Osteocyte (in vitro differentiated cells): Measurements from ENCODE around the gene SLC26A8. TPM values are rescaled to one million over a fixed set of nuclear protein-coding genes. Genes with fewer than 3 reads are reported as not detected.
"Not testable (repeated sequence)": the region's sequence is repeated elsewhere in the genome, so short reads cannot be mapped to it uniquely, and the experiment has no call there.

Source experiments
- DNase-seq: peaks from one replicate; pipeline ENCODE4 v3.0.0; 2021; ENCODE audit warnings: mixed read lengths; ENCODE audit not compliant: unreplicated experiment; ENCODE audit errors: extremely low spot score
- H3K27ac Mint-ChIP-seq: one replicate; pipeline ENCODE4 v1.8.0; 2021; ENCODE audit warnings: mild to moderate bottlenecking, mixed read lengths; ENCODE audit not compliant: unreplicated experiment
- H3K27me3 Mint-ChIP-seq: one replicate; pipeline ENCODE4 v1.8.0; 2021; ENCODE audit warnings: mixed read lengths; ENCODE audit not compliant: unreplicated experiment
- H3K36me3 Mint-ChIP-seq: one replicate; pipeline ENCODE4 v1.8.0; 2021; ENCODE audit warnings: mixed read lengths; ENCODE audit not compliant: unreplicated experiment
- H3K4me1 Mint-ChIP-seq: one replicate; pipeline ENCODE4 v1.8.0; 2021; ENCODE audit warnings: mixed read lengths; ENCODE audit not compliant: unreplicated experiment
- H3K4me3 Mint-ChIP-seq: one replicate; pipeline ENCODE4 v1.8.0; 2021; ENCODE audit warnings: mild to moderate bottlenecking, moderate library complexity, mixed read lengths; ENCODE audit not compliant: unreplicated experiment
- H3K9me3 Mint-ChIP-seq: one replicate; pipeline ENCODE4 v1.8.0; 2021; ENCODE audit warnings: mixed read lengths; ENCODE audit not compliant: unreplicated experiment
- total RNA-seq: library from RNA; stranded (reverse); gene quantifications from 2 replicates; pipeline ENCODE4 v1.2.1, GENCODE V29; 2021
- TF ChIP-seq, protein P1 (sequence below): fragments of 200-600 bp; sonication (generic); IDR thresholded peaks from 2 replicates; pipeline ENCODE4 v1.5.0; 2021; ENCODE audit warnings: antibody characterized with exemption, mild to moderate bottlenecking, moderate library complexity

SLC26A8 gene
- total RNA-seq, 1 donor from 2014 or later, result not detected

DNA sequence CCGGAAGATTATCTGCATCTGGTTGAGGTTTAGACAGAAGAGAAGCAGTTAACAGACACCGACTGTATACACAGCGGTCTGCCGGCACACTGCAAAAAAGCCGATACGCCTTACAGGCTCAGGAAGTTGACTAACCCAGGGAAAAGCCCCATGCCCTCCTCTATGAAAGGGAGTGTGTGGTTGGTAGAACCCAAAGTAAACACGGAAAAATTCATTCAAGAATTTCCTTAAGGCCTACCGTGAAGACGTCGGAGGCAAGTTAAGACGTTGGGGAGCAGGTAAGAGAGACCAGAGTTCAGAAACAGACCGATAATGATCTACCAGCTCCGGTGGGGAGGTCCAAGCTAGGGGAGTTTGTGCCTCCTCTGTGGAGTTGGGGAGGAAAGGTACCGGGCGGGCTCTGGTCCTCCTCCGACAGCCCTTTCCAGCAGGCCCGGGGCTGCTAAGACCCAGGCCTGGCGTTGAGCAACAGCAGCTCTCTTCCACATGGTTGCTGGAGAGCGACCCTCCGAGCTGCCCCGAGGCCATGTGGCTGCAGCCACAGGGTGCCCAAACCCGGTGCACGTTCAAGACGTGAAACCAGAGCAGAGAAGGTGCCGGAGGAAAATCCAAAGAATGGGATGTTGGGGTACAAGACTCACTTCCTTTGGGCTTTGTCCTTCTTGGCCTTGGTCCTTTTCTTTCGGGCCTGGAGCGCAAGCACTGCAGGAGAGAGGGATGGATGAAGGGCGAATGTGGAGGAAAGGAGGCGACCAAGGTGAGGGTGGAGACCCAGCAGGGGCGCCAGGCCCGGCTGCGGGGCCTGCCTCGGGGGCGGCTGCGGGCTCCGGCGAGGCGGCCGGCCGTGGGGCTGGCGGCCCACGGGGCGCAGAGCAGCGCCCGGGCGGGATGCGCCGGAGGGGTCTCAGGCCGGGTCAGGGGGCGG is 104.4 kb downstream of the SLC26A8 start:
- Mint-ChIP-seq H3K4me3 (peak overlapping the region; percentile 96), H3K27ac (peak overlapping the region; percentile 77), H3K27me3 (no peaks in the 10 kb centered on the region), H3K9me3 (no peaks in the 10 kb centered on the region), H3K36me3 (peaks cover 4% of the 10 kb centered on the region), H3K4me1 (peaks cover 37% of the 10 kb centered on the region)
- TF ChIP-seq, protein P1, sequence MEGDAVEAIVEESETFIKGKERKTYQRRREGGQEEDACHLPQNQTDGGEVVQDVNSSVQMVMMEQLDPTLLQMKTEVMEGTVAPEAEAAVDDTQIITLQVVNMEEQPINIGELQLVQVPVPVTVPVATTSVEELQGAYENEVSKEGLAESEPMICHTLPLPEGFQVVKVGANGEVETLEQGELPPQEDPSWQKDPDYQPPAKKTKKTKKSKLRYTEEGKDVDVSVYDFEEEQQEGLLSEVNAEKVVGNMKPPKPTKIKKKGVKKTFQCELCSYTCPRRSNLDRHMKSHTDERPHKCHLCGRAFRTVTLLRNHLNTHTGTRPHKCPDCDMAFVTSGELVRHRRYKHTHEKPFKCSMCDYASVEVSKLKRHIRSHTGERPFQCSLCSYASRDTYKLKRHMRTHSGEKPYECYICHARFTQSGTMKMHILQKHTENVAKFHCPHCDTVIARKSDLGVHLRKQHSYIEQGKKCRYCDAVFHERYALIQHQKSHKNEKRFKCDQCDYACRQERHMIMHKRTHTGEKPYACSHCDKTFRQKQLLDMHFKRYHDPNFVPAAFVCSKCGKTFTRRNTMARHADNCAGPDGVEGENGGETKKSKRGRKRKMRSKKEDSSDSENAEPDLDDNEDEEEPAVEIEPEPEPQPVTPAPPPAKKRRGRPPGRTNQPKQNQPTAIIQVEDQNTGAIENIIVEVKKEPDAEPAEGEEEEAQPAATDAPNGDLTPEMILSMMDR, result no peak
- peak; percentile 84 for DNase-seq

DNA sequence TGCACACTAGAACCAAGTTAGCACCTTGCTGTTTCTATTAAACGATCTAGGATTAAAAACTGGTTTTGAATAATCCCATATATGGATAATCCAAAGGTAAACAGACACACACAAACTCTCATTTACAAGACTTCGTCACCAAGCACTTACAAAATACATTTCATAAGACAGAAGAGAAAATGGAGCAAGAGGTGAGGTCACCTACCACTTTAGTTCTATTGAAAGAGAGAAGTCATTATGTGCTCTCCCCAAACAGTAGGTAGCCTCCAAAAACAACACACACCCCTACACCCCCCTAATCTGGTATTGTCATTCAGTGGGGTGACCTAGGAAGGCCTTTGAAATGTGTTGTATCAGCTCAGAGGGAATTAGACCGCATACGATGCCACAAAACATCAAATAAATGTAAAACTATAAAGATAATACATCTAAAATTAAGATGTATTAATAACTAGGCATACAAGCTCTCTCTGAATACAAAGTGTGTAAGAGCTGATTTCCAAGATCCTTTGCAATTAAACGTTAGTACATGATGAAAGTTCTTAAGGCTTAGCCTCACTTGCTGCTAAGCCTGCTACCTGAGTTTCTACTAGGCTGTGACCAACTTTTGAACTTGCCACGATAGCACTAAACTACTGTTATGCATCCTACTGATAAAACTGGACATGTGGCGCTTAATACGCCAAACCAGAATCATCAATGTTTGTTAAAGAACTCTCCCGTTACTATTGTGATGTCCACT is 105.2 kb downstream of the SLC26A8 start:
- peak; percentile 11 for DNase-seq
- TF ChIP-seq, protein P1, result no peak
- Mint-ChIP-seq H3K4me1 (peaks cover 43% of the 10 kb centered on the region), H3K4me3 (peak overlapping the region; percentile 96), H3K36me3 (peaks cover 4% of the 10 kb centered on the region), H3K9me3 (no peaks in the 10 kb centered on the region), H3K27ac (peak overlapping the region; percentile 77), H3K27me3 (no peaks in the 10 kb centered on the region)

DNA sequence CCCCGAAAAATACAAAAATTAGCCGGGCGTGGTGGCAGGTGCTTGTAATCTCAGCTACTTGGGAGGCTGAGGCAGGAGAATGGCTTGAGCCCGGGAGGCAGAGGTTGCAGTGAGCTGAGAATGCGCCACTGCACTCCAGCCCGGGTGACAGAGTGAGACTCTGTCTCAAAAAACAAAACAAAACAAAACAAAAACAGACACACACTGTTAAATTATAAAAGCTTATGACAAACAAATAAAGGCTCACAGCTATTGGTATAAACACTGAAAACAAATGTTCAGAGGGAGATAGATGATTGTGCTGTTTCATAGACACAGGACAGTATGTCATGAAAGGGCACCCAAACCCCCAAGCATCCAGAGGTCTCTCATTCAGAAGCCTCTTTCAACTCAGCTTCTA is 107.5 kb downstream of the SLC26A8 start:
- not testable (repeated sequence) for H3K27me3 Mint-ChIP-seq, H3K9me3 Mint-ChIP-seq, H3K27ac Mint-ChIP-seq, H3K4me3 Mint-ChIP-seq, H3K36me3 Mint-ChIP-seq
- peak; percentile 8 for DNase-seq
- H3K4me1 Mint-ChIP-seq, result peaks cover 57% of the 10 kb centered on the region

DNA sequence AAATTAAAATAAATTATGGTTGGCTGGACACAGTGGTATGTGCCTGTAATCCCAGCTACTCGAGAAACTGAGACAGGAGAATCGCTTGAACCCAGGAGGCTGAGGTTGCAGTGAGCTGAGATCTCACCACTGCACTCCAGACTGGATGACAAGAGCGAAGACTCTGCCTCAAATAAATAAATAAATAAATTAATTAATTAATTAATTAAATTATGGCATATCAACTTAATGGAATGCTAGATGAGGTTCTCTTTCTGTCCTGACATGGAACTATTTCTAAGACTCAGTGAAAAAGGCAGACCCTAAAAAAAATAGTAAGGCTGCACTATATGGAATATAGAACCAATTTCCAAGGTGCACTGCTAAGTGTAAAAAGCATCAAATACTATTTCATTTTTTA is 108.4 kb downstream of the SLC26A8 start:
- H3K9me3 Mint-ChIP-seq, result peaks cover 1% of the 10 kb centered on the region
- peaks cover 49% of the 10 kb centered on the region for H3K4me1 Mint-ChIP-seq
- TF ChIP-seq, protein P1, result no peak
- H3K27ac Mint-ChIP-seq, result no peak overlapping the region
- H3K27me3 Mint-ChIP-seq, result no peaks in the 10 kb centered on the region
- peaks cover 10% of the 10 kb centered on the region for H3K36me3 Mint-ChIP-seq
- no peak for DNase-seq
- H3K4me3 Mint-ChIP-seq, result no peak overlapping the region

DNA sequence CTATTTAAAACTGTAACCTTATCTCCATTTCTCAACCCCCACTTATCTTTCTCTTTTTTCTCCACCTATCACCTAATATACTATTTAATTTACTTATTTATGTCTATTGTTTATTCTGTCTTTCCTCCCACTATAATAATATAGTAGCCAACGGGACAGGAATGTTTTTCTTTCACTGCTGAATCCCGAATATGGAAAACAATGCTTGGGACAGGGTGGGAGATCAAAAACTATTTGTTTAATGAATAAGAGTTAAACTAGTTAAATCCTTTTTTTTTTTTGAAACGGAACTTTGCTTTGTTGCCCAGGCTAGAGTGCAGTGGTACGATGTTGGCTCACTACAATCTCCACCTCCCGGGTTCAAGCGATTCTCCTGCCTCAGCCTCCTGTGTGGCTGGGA is 109.9 kb downstream of the SLC26A8 start:
- H3K27ac Mint-ChIP-seq, result peak overlapping the region; percentile 36
- peaks cover 45% of the 10 kb centered on the region for H3K4me1 Mint-ChIP-seq
- H3K4me3 Mint-ChIP-seq, result no peak overlapping the region
- no peaks in the 10 kb centered on the region for H3K27me3 Mint-ChIP-seq
- DNase-seq, result no peak
- TF ChIP-seq, protein P1, result no peak
- peaks cover 22% of the 10 kb centered on the region for H3K36me3 Mint-ChIP-seq
- H3K9me3 Mint-ChIP-seq, result peaks cover 6% of the 10 kb centered on the region
